Activated naive CD8-positive, alpha-beta T cell treated with anti-CD3 and anti-CD28 coated beads, Interleukin-2, amount 50 U/mL, for 16 hours (primary cell): Measurements from ENCODE around the gene HGS.
"Not testable (repeated sequence)": the region's sequence is repeated elsewhere in the genome, so short reads cannot be mapped to it uniquely, and the experiment has no call there.

Experiments
- DNase-seq: peaks from one replicate; pipeline ENCODE4 v3.0.0-alpha.2; 2020; ENCODE audit warnings: low read depth, low spot score

The HGS gene

DNA sequence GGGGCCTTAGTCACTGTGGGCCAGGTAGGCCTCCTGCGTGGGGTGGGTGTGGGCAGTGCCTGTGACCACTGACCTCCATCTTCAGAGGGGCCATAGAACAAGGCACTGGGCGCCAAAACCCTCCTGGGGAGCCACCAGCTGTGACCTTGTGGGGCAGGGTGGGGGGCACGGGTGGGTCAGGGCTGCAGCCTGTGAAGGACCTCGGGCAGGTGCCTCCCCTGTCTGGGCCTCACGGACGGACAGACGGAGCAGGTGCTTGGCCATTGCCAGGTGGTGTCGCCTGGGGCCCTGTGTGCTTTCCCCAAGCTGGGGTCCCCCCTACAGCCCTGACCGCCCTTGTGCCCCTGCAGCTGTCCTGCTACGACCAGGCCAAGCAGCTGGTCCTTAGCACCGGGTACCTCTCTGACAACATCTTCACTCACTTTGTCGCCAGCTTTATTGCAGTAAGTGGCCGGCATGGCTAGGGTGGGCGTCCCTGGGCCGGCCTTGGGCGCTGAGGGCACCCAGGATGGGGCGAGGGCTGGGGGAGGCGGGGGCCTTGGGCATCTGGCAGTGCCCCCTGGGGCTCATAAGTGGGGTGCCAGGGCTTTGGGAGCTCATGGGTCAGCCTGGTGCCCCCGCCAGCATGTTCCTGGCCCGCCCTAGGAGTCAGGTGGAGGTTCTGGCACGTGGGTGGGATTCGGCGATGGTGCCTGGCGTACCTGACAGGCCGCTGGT, 33.4 kb downstream of the HGS start:
- no peak for DNase-seq

DNA sequence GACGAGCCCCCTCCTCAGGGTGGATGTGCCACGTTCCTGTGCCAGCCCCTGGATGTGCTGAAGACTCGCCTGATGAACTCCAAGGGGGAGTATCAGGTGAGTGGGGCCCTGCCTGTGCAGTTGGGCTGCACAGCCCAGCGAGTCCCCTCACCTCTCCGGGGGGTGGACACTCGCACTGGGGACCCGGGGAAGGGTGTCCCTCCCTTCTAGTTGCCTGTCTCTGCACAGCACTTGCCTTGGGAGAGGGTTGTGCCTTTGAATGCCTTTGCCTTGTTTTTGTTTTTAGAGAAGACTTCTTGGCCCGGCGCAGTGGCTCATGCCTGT, 33.9 kb downstream of the HGS start:
- no peak for DNase-seq

- DNase-seq, result no peak
These were observed 35.8 kb downstream of the HGS start for GRCh38 chr17:81719410-81720266.

- no peak for DNase-seq
These were observed 36.7 kb downstream of the HGS start for GRCh38 chr17:81720267-81721071.

DNA sequence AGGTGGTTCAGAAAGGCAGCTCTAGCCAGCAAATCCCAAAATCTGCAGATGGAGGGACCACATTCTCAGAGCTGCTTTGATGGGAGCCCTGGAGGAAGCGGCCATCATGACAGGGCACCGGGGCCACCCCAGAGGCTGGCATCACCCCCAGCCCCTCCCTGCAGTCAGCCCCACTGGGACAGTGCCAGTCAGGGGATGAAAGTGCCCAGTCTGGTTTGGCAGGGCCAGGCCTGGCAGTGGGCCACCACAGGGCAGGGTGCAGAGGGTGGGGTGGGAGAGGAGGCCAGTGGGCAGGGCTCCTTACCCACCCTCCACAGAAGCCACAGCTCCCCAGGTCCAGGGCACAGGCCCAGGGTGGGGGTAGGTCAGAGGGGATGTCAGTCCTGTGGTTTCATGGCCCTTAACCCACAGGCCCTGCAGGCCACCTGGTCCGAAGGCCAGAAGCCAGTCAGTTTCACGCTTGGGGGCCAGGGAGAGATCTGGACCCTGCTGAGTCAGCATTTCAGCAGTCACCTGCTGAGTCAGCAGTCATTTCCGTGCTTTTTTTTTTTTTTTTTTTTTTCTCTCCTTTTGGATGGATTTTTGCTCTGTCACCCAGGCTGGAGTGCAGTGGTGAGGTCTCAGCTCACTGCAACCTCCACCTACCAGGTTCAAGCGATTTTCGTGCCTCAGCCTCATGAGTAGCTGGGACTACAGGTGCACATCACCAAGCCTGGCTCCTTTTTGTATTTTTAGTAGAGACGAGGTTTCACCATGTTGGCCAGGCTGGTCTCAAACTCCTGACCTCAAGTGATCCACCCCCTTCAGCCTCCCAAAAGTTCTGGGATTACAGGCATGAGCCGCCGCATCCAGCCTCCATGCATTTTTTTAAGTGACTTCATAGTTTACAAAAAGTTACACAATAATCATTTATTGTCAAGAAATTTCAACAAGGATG, 38.6 kb downstream of the HGS start:
- DNase-seq, result no peak

- DNase-seq, result no peak
These were observed 39.9 kb downstream of the HGS start for GRCh38 chr17:81723651-81724209.

GRCh38 chr17:81725439-81725838, 41.6 kb downstream of the HGS start:
- no peak for DNase-seq

GRCh38 chr17:81726004-81726403, 42.2 kb downstream of the HGS start:
- DNase-seq, result no peak

DNA sequence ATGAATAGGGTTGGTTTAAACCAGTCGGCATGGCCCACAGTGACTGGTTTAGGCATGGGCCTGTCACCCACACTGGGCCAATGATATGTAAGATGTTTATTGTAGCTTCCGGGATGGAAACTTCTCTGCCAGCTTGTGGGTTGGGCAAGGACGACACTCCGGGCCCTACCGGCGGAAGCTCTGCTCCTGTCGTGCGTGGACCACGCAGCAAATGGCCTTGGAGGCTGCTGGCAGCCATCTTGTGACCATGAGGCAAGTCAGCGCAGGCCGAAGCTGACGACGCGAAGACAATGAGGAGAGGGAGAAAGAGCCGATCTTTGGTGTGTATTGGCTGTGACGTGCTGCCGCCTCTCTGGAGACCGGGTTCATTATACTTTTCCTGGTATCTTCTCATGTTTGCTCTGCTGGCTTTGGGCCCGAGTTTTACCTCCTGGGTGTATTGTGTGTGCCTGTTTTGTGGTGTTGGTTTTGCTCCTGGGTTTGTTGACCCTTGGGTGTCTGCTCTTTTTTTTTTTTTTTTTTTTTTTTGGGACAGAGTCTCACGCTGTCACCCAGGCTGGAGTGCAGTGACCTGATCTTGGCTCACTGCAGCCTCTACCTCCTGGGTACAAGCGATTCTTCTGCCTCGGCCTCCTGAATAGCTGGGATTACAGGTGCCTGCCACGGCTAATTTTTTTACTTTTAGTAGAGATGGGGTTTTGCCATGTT, 43.7 kb downstream of the HGS start:
- no peak for DNase-seq

- peak; percentile 19 for DNase-seq
These were observed 49.9 kb downstream of the HGS start for GRCh38 chr17:81733507-81734404.

- DNase-seq, result no peak
These were observed 50.8 kb downstream of the HGS start for GRCh38 chr17:81734405-81735263.

DNA sequence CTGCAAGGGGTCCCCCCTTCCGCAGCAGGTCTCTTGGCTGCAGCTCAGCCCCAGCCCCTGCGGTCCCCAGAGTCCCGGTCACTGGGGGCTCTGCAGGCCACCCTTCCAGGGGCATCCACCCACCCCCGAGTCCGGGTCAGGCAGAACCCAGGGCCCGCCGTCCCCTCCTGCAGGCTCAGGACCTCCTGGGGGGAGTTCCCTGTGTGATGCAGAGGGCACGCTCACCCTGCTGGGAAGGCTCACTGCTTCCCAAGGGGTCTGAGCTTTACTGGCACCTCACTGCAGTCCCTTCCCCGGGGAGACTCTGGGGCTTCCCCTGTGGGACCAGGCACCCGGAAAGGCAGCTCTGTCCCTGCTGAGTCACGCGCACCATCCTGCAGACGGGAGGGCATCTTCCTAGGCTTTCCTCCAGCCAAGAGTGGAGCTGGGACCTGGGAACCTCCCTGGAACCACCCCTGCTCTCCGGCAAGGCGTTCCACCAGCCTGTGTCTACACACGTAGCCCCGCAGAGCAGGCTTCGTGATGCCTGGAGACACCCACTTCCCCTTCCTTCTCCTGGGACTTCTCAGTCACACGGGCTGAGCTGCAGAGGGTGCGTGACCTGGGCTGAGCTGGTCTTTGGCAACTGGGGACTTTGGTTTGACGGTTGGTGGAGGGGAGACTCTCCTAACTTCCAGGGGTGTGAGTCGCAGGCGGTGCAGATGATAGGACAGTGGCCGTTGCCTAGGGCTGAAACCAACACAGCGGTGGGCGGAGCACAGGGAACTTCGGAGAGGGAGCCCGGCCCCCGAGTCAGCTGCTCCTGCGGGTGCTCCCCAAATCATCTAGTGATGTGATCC, 51.7 kb downstream of the HGS start:
- no peak for DNase-seq

GRCh38 chr17:81737947-81738800, 54.4 kb downstream of the HGS start:
- DNase-seq, result no peak

GRCh38 chr17:81738801-81739393, 55.1 kb downstream of the HGS start:
- DNase-seq, result no peak

GRCh38 chr17:81739593-81739992, 55.8 kb downstream of the HGS start:
- not testable (repeated sequence) for DNase-seq

GRCh38 chr17:81740395-81740961, 56.7 kb downstream of the HGS start:
- no peak for DNase-seq
